ENCODE data around the gene PITPNM2. TPM values are rescaled to one million over a fixed set of nuclear protein-coding genes. Genes with fewer than 3 reads are reported as not detected.
A peak's percentile ranks its signal among the peaks of the same experiment; 100 is the strongest.

The PITPNM2 gene
- total and polyA plus RNA-seq, 4 donors = 6.8 to 18.0 (median 10.8) TPM

DNA sequence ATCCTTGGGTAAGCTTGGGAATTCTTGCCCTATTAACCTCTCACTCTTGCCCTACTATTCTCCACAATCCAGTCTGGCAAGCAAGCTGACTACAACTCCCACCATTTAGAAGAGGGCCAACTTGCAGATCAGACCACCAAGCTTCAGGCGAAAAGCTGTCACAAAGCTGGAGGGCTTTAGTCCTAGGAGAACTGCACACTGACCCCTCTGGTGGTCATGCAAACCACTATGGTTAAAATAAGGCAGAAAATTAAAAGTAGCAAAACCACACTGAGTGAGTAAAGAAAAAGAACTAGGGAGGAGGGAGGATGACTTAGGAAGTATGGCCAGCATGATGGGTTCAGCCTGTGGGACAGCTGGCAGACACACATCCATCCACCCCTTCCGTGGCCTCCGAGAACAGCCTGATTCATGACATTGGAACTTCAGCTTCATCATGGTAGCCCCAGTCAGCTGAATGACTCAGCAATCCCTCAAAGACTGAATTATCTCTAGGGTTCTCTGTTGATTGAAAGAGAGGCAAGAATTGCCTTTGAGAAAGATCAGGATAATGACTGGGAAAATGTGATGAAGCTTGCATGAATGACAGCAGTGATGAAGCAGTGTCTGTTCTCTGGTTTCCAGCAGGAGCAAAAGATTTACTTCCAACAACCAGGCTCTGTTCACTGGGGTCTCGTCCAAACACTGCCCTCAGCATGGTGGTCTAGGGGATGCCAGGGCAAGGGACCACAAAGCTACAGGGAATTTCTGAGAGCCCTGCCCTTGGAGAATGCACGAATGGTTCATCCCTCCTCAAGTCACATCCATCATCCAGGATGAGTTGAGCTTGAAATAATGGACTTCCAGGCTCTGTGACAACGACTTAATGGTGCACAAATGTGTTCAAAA, 24.4 kb downstream of the PITPNM2 start:
- Histone ChIP-seq H3K36me3 (ENCODE audit: control insufficient read depth, insufficient read depth, low read length) (no peaks in the 10 kb centered on the region), H3K9me3 (ENCODE audit: control insufficient read depth, insufficient read depth, low read length) (no peaks in the 10 kb centered on the region), H3K4me3 (ENCODE audit: low read depth, low read length) (no peak overlapping the region), H3K27ac (ENCODE audit: low read depth, low read length) (no peak overlapping the region), H3K27me3 (ENCODE audit: control insufficient read depth, insufficient read depth, low read length) (no peaks in the 10 kb centered on the region), H3K4me1 (ENCODE audit: control insufficient read depth, insufficient read depth, low read length) (peaks cover 4% of the 10 kb centered on the region)
- WGBS (ENCODE audit: insufficient coverage) = 94% methylated on average over 2 of the region's 6 CpGs
- DNase-seq (ENCODE audit: low read depth in 4 of 6, low spot score in 6 of 6) = peak in 1 of 6 donors; percentile 13

DNA sequence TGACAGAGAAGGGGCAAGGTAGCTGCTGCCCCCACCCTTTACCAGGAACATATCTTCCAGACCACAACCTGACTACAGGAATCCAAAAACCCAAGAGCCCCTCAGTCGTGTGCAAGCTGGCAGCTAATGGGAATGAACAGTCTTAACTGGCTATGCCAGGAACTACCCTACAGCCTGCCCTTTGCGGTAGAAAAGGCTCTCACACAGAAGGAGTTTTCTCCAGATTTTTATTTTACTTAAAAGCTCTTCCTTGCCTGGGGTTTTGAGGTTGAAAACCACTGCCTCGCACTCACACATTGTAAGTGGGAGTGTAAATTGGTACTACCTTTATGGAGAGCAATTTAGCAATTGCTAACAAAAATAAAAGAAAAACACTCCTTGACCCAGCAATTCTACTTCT, 28.3 kb downstream of the PITPNM2 start:
- Histone ChIP-seq H3K9me3 (ENCODE audit: control insufficient read depth, insufficient read depth, low read length) (no peaks in the 10 kb centered on the region), H3K36me3 (ENCODE audit: control insufficient read depth, insufficient read depth, low read length) (no peaks in the 10 kb centered on the region), H3K4me3 (ENCODE audit: low read depth, low read length) (no peak overlapping the region), H3K27me3 (ENCODE audit: control insufficient read depth, insufficient read depth, low read length) (no peaks in the 10 kb centered on the region), H3K27ac (ENCODE audit: low read depth, low read length) (no peak overlapping the region), H3K4me1 (ENCODE audit: control insufficient read depth, insufficient read depth, low read length) (no peaks in the 10 kb centered on the region)
- no peak for DNase-seq (ENCODE audit: low read depth in 4 of 6, low spot score in 6 of 6)
- 69% methylated on average over 1 of the region's 3 CpGs for WGBS (ENCODE audit: insufficient coverage)

DNA sequence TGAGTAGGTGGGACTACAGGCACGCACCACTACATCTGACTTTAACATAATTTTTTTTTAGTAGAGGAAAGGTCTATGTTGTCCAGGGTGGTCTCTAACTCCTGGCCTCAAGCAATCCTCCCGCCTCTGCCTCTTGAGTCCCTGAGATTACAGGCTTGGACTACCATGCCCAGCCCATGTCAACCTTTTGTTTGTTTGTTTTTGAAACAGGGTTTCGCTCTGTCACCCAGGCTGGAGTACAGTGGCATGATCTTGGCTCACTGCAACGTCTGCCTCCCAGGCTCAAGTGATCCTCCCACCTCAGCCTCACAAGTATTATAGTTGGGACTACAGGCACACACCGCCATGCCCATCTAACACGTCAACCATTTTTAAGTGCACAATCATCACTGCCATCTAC, 29.2 kb downstream of the PITPNM2 start:
- Histone ChIP-seq H3K9me3 (ENCODE audit: control insufficient read depth, insufficient read depth, low read length) (no peaks in the 10 kb centered on the region), H3K4me1 (ENCODE audit: control insufficient read depth, insufficient read depth, low read length) (no peaks in the 10 kb centered on the region), H3K36me3 (ENCODE audit: control insufficient read depth, insufficient read depth, low read length) (no peaks in the 10 kb centered on the region), H3K4me3 (ENCODE audit: low read depth, low read length) (no peak overlapping the region), H3K27me3 (ENCODE audit: control insufficient read depth, insufficient read depth, low read length) (no peaks in the 10 kb centered on the region), H3K27ac (ENCODE audit: low read depth, low read length) (no peak overlapping the region)
- no peak for DNase-seq (ENCODE audit: low read depth in 4 of 6, low spot score in 6 of 6)
- WGBS (ENCODE audit: insufficient coverage) = 83% methylated on average over 5 of the region's 6 CpGs

DNA sequence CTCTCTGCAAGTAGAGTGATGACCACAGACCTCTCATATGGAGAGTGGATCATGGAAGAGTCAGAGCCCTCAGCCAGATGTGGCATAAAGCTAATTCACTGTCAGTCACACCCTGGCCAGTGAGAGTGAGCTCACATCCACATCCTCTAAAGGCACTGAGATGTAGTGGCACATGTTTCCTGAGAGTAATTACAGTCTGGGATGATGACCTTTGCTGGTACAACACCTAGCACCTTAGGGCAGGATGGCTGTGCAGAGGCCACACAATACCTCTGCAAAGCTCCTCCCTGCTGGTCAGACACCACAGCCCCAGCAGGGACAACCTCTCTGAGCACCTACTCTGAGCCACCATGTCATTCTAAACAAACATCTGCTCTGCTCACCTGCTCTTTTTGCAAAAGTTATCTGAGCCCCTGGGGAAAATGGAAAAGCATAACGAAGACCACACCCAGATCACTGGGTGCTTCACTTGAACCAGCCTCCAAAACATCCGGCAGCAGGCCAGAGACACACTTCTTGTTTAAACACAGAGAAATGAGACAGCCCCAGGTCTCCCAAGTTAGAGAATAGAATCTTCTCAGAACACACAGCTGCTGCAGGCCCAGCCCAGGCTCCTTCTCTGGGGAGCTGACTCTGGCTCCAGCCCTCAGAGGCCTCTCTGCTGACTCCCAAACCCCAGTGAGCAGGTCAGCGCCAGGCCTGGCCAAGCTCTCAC, 30.3 kb downstream of the PITPNM2 start:
- 81% methylated on average over 3 of the region's 3 CpGs for WGBS (ENCODE audit: insufficient coverage)
- peak overlapping the region; percentile 2 for H3K27ac ChIP-seq (ENCODE audit: low read depth, low read length)
- H3K36me3 ChIP-seq (ENCODE audit: control insufficient read depth, insufficient read depth, low read length) = no peaks in the 10 kb centered on the region
- no peak overlapping the region for H3K4me3 ChIP-seq (ENCODE audit: low read depth, low read length)
- no peaks in the 10 kb centered on the region for H3K9me3 ChIP-seq (ENCODE audit: control insufficient read depth, insufficient read depth, low read length)
- no peak for DNase-seq (ENCODE audit: low read depth in 4 of 6, low spot score in 6 of 6)
- no peaks in the 10 kb centered on the region for H3K27me3 ChIP-seq (ENCODE audit: control insufficient read depth, insufficient read depth, low read length)
- H3K4me1 ChIP-seq (ENCODE audit: control insufficient read depth, insufficient read depth, low read length) = peaks cover 4% of the 10 kb centered on the region

DNA sequence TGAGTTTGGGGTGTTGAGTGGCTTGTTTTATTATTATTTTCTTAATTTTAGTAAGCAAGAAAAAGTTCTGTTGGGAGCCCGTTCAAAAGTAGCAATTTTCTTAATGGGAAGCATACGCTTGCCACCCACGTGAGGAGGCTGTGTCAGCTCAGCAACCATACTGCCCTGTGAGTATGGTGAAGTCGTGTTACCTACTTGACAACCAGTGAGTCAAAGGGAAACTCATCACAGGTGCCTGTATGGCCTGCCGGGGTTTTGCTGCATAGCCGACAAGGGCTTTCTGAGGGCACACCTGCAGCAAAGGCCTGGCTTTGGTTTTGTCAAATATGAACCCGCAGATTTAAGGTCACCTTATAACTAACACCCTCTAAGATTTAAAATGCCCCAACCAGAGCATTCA, 31.1 kb downstream of the PITPNM2 start:
- DNase-seq (ENCODE audit: low read depth in 4 of 6, low spot score in 6 of 6) = no peak
- no peaks in the 10 kb centered on the region for H3K36me3 ChIP-seq (ENCODE audit: control insufficient read depth, insufficient read depth, low read length)
- H3K4me1 ChIP-seq (ENCODE audit: control insufficient read depth, insufficient read depth, low read length) = peaks cover 12% of the 10 kb centered on the region
- H3K4me3 ChIP-seq (ENCODE audit: low read depth, low read length) = no peak overlapping the region
- H3K9me3 ChIP-seq (ENCODE audit: control insufficient read depth, insufficient read depth, low read length) = no peaks in the 10 kb centered on the region
- 92% methylated on average over 5 of the region's 7 CpGs for WGBS (ENCODE audit: insufficient coverage)
- no peak overlapping the region for H3K27ac ChIP-seq (ENCODE audit: low read depth, low read length)
- H3K27me3 ChIP-seq (ENCODE audit: control insufficient read depth, insufficient read depth, low read length) = no peaks in the 10 kb centered on the region

DNA sequence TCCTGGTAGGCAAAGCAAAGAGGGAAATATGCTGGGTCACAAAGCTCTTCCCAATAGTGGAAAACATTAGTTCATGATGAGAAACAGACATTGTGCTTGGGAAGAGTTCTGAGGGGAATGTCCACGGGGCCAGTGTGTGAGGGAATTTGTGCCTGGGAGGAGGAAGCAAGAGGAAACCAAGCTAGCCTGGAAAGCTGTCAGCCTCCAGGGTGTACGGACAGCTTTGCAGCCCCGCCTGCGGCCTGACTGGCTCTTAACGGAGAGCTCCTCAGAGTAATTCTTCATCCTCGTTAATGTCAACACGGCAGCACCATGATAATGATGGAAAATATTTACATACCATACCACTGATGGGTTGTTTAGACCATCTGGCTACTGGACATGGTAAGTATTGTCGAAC, 32.4 kb downstream of the PITPNM2 start:
- H3K36me3 ChIP-seq (ENCODE audit: control insufficient read depth, insufficient read depth, low read length) = no peaks in the 10 kb centered on the region
- H3K9me3 ChIP-seq (ENCODE audit: control insufficient read depth, insufficient read depth, low read length) = no peaks in the 10 kb centered on the region
- peaks cover 18% of the 10 kb centered on the region for H3K4me1 ChIP-seq (ENCODE audit: control insufficient read depth, insufficient read depth, low read length)
- H3K27me3 ChIP-seq (ENCODE audit: control insufficient read depth, insufficient read depth, low read length) = no peaks in the 10 kb centered on the region
- H3K27ac ChIP-seq (ENCODE audit: low read depth, low read length) = no peak overlapping the region
- WGBS (ENCODE audit: insufficient coverage) = 94% methylated on average over 2 of the region's 8 CpGs
- H3K4me3 ChIP-seq (ENCODE audit: low read depth, low read length) = no peak overlapping the region
- DNase-seq (ENCODE audit: low read depth in 4 of 6, low spot score in 6 of 6) = no peak

DNA sequence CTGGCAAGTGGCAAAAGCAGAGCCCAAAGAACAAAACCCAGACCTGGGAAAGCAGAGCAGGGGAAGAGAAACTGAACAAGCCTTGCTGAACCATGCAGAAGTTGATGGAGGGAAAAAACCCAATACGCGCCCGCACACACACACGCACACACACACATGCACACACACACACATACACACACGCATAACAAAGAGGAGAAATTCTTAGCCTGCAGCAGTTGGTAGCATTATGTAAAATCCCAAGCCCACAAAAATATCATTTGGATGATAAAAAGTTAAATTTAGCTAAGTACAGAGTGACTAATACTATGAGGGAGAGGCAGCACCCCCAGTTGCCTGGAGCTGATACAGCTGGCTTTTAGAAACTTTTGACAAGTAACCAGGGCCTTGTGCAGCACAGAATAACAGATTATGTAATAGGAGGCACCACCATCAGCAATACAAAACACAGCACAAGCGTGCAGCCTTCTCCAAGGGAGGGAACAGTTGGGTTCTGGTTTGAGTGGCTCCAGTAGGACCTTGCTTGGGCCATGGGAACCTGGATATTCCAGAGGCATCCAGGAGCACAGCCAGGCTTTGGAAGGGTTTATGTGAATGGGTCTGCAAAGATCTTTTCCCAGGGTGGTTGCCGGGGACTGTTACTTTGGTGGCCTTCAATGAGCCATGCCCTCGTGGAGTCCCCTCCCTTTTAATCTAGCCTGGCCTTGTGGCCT, 35.3 kb downstream of the PITPNM2 start:
- H3K36me3 ChIP-seq (ENCODE audit: control insufficient read depth, insufficient read depth, low read length) = peaks cover 4% of the 10 kb centered on the region
- H3K27me3 ChIP-seq (ENCODE audit: control insufficient read depth, insufficient read depth, low read length) = no peaks in the 10 kb centered on the region
- peak in 1 of 6 donors; percentile 65 for DNase-seq (ENCODE audit: low read depth in 4 of 6, low spot score in 6 of 6)
- peaks cover 35% of the 10 kb centered on the region for H3K4me1 ChIP-seq (ENCODE audit: control insufficient read depth, insufficient read depth, low read length)
- H3K9me3 ChIP-seq (ENCODE audit: control insufficient read depth, insufficient read depth, low read length) = no peaks in the 10 kb centered on the region
- H3K27ac ChIP-seq (ENCODE audit: low read depth, low read length) = peak overlapping the region; percentile 35
- H3K4me3 ChIP-seq (ENCODE audit: low read depth, low read length) = no peak overlapping the region
- WGBS (ENCODE audit: insufficient coverage) = 80% methylated on average over 1 of the region's 8 CpGs

DNA sequence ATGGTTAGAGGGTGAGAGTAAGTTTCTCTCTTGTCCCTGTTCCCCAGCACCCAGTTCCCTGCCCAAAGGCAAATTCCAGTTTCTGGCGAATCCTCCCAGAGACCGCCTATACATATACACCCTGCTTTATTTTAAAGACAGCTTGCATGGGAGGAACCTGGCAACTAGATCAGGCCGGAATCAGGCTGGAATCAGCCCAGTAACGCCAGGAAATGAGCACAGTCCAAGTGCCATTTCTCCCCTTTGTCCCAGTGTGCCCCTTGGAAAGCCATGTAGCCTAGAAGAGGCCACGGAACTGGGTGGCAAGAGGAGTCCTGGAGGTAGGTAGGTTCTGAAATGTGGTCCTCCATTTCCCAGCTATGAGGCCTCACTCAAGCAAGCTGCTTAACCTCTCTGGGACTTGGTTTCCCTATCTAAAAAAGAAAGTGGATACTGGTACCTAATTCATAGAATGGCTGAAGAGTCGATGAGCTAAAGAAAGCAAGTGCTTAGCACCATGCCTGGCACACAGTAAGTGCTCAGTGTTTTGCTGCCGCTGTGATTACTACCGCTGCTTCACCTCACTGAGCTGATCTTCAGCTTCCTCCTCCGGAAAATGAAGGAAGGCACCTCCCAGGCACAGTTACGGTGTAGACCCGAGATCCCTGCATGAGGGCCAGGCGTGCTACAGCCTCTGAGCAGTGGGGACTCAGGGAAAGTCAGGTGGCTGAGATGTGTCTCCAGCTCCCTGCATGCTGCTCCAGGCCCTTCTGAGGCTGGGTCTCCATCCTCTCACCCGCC, 36.4 kb downstream of the PITPNM2 start:
- Histone ChIP-seq H3K4me1 (ENCODE audit: control insufficient read depth, insufficient read depth, low read length) (peaks cover 46% of the 10 kb centered on the region), H3K27me3 (ENCODE audit: control insufficient read depth, insufficient read depth, low read length) (no peaks in the 10 kb centered on the region), H3K36me3 (ENCODE audit: control insufficient read depth, insufficient read depth, low read length) (peaks cover 8% of the 10 kb centered on the region), H3K4me3 (ENCODE audit: low read depth, low read length) (no peak overlapping the region), H3K27ac (ENCODE audit: low read depth, low read length) (no peak overlapping the region), H3K9me3 (ENCODE audit: control insufficient read depth, insufficient read depth, low read length) (no peaks in the 10 kb centered on the region)
- no peak for DNase-seq (ENCODE audit: low read depth in 4 of 6, low spot score in 6 of 6)
- WGBS (ENCODE audit: insufficient coverage) = 86% methylated on average over 11 of the region's 13 CpGs

DNA sequence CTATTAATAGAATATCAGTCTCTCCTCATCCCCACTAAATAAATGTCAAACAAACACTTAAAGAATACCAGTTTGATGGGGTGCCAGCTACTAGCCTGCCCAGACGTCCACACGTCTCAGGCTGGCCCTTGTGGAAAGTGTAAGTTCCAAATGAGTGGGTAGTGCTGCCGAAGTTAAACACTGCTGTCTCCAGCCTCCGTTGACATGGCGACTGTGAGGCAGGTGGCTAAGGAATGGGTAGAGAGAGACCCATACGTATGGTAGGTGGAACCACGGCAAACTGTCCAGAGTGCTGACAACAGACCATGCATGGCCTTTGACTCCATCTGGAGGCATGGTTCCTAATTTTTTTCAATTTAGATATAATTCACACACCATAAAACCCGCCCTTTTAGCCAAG, 37.9 kb downstream of the PITPNM2 start:
- Histone ChIP-seq H3K27me3 (ENCODE audit: control insufficient read depth, insufficient read depth, low read length) (no peaks in the 10 kb centered on the region), H3K36me3 (ENCODE audit: control insufficient read depth, insufficient read depth, low read length) (peaks cover 8% of the 10 kb centered on the region), H3K27ac (ENCODE audit: low read depth, low read length) (no peak overlapping the region), H3K9me3 (ENCODE audit: control insufficient read depth, insufficient read depth, low read length) (no peaks in the 10 kb centered on the region), H3K4me3 (ENCODE audit: low read depth, low read length) (no peak overlapping the region), H3K4me1 (ENCODE audit: control insufficient read depth, insufficient read depth, low read length) (peaks cover 61% of the 10 kb centered on the region)
- no peak for DNase-seq (ENCODE audit: low read depth in 4 of 6, low spot score in 6 of 6)
- WGBS (ENCODE audit: insufficient coverage) = 63% methylated on average over 5 of the region's 8 CpGs
